Endothelial cell of umbilical vein (primary cell): ENCODE results near the gene PRKCD. TPM values are rescaled to one million over a fixed set of nuclear protein-coding genes. Genes with fewer than 3 reads are reported as not detected.

Source experiments
- BruUV-seq: library from RNA; stranded (reverse); fragments of 400-500 nt; replicated peaks from 2 replicates; lab custom pipeline; 2021; lab: Mats Ljungman, UMichigan
- CTCF ChIA-PET: fragments of 300-600, 350-600 bp; sonication (Branson Sonifier 250); formaldehyde crosslinking; loops from one replicate; lab custom pipeline; 2021; ENCODE audit warnings: antibody characterized with exemption, inconsistent platforms; lab: Charles Lee
- POLR2A ChIA-PET: fragments of 300-600, 350-600 bp; sonication (Branson Sonifier 250); formaldehyde crosslinking; loops from one replicate; lab custom pipeline; 2021; ENCODE audit warnings: antibody characterized with exemption, inconsistent platforms; lab: Charles Lee
- DNase-seq: peaks from one replicate; pipeline ENCODE4 v3.0.0-alpha.2; 2011; ENCODE audit warnings: low read depth, low spot score
- FAIRE-seq: peaks from 2 replicates; lab custom pipeline; 2011; peaks lifted over from hg19 to GRCh38; lab: Jason Lieb, UNC
- H2AFZ ChIP-seq: 2 replicates; pipeline ENCODE4 v1.6.0; 2012; ENCODE audit warnings: low read depth, low read length, control low read depth, inconsistent platforms
- H3K27ac ChIP-seq: 2 replicates; pipeline ENCODE4 v1.5.1; 2011; ENCODE audit warnings: low read depth, mild to moderate bottlenecking, control low read depth, low read length, moderate library complexity; ENCODE audit not compliant: insufficient read depth
- H3K27me3 ChIP-seq, 2 experiments: 2 replicates each; pipeline versions ENCODE4 v1.6.0 to v1.6.1; 2011; ENCODE audit warnings: low read length in 2 of 2, mixed read lengths in 1 of 2; ENCODE audit not compliant: control insufficient read depth in 2 of 2, insufficient read depth in 2 of 2
- H3K36me3 ChIP-seq, 2 experiments: 2 replicates in 1 of 2; 3 replicates in 1 of 2; pipeline ENCODE4 v1.5.1; 2011; ENCODE audit warnings: low read length in 2 of 2, mild to moderate bottlenecking in 1 of 2, moderate library complexity in 1 of 2; ENCODE audit not compliant: control insufficient read depth in 2 of 2, insufficient read depth in 2 of 2; ENCODE audit errors: extremely low read depth in 1 of 2
- H3K4me1 ChIP-seq: 3 replicates; pipeline ENCODE4 v1.5.1; 2011; ENCODE audit warnings: mild to moderate bottlenecking, low read length; ENCODE audit not compliant: control insufficient read depth, insufficient read depth; ENCODE audit errors: extremely low read depth
- H3K4me2 ChIP-seq: 2 replicates; pipeline ENCODE4 v1.6.1; 2011; ENCODE audit warnings: low read length, control low read depth, mixed read lengths; ENCODE audit not compliant: insufficient read depth
- H3K4me3 ChIP-seq, 3 experiments: fragments of 200-600 bp in 1 of 3; sonication (generic), shearing (Covaris generic) in 1 of 3; replicated peaks in 1 of 3; 2 replicates each; pipeline ENCODE4 v1.5.1; 2011 to 2016; ENCODE audit warnings: control low read depth in 3 of 3, low read length in 3 of 3, mild to moderate bottlenecking in 2 of 3, inconsistent platforms in 1 of 3, low read depth in 1 of 3, moderate library complexity in 1 of 3; ENCODE audit not compliant: insufficient read depth in 1 of 3
- H3K79me2 ChIP-seq: 2 replicates; pipeline ENCODE4 v1.6.0; 2012; ENCODE audit warnings: low read length, inconsistent platforms; ENCODE audit not compliant: control insufficient read depth, insufficient read depth
- H3K9ac ChIP-seq: replicated peaks from 2 replicates; pipeline ENCODE3; 2011; ENCODE audit warnings: low read length, control low read depth; ENCODE audit not compliant: insufficient read depth; ENCODE audit errors: extremely low read depth
- H3K9me1 ChIP-seq: replicated peaks from 3 replicates; pipeline ENCODE4 v1.6.0; 2011; ENCODE audit warnings: mild to moderate bottlenecking, low read length; ENCODE audit not compliant: control insufficient read depth, insufficient read depth; ENCODE audit errors: extremely low read depth
- H3K9me3 ChIP-seq: replicated peaks from 2 replicates; pipeline ENCODE4 v1.5.1; 2012; ENCODE audit warnings: low read length, inconsistent platforms; ENCODE audit not compliant: control insufficient read depth, insufficient read depth
- H4K20me1 ChIP-seq: replicated peaks from 2 replicates; pipeline ENCODE3; 2011; ENCODE audit warnings: mild to moderate bottlenecking, low read length; ENCODE audit not compliant: control insufficient read depth, insufficient read depth; ENCODE audit errors: extremely low read depth
- CTCF ChIP-seq, 2 donors: IDR thresholded peaks; 1 replicate in 1 of 2; 2 replicates in 1 of 2; pipeline ENCODE4 v1.5.1; 2011; ENCODE audit warnings: low read length in 2 of 2, mild to moderate bottlenecking in 2 of 2, moderate library complexity in 2 of 2, control low read depth in 1 of 2, inconsistent platforms in 1 of 2, low read depth in 1 of 2; ENCODE audit not compliant: insufficient read depth in 1 of 2; ENCODE audit errors: extremely low read depth in 1 of 2
- EZH2 ChIP-seq: IDR thresholded peaks from 2 replicates; pipeline ENCODE4 v1.6.1; 2012; ENCODE audit warnings: borderline replicate concordance, low read depth, mild to moderate bottlenecking, moderate library complexity, low read length, inconsistent platforms; ENCODE audit not compliant: severe bottlenecking
- FOS ChIP-seq: IDR thresholded peaks from 2 replicates; pipeline ENCODE4 v1.6.1; 2011; ENCODE audit warnings: mild to moderate bottlenecking, low read length, moderate library complexity, borderline replicate concordance; ENCODE audit not compliant: insufficient read depth
- GATA2 ChIP-seq: IDR thresholded peaks from 2 replicates; pipeline ENCODE4 v1.7.0; 2011; ENCODE audit warnings: low read depth, mild to moderate bottlenecking, moderate library complexity, mixed read lengths, low read length; ENCODE audit not compliant: insufficient read length, insufficient read depth
- JUN ChIP-seq: IDR thresholded peaks from 2 replicates; pipeline ENCODE4 v1.6.1; 2011; ENCODE audit warnings: borderline replicate concordance, low read depth; ENCODE audit not compliant: insufficient read length, insufficient read depth
- MAX ChIP-seq: IDR thresholded peaks from 2 replicates; pipeline ENCODE4 v1.6.1; 2011; ENCODE audit not compliant: insufficient read depth, insufficient read length
- MYC ChIP-seq: IDR thresholded peaks from one replicate; pipeline ENCODE4 v1.6.1; 2011; ENCODE audit warnings: mild to moderate bottlenecking, low read depth, low read length
- POLR2A ChIP-seq: IDR thresholded peaks from 2 replicates; pipeline ENCODE4 v1.6.1; 2012; ENCODE audit warnings: low read depth, mild to moderate bottlenecking, control low read depth, low read length
- POLR2AphosphoS5 ChIP-seq: IDR thresholded peaks from 2 replicates; pipeline ENCODE4 v1.6.1; 2012; ENCODE audit warnings: low read depth, mild to moderate bottlenecking, control low read depth, low read length, moderate library complexity; ENCODE audit not compliant: insufficient read depth
- dilution Hi-C: fragments of 300-500 bp; cut with MboI; formaldehyde crosslinking; loops from one replicate; pipeline ENCODE4 v1.15.0; 2019; ENCODE audit warnings: low sequenced_read_pairs; ENCODE audit not compliant: extremely low pct_ligation_motif_present
- intact Hi-C: fragments of 100-400 bp; cut with micrococcal nuclease; formaldehyde crosslinking; loops from one replicate; pipeline ENCODE4 v1.10.0; 2022
- polyA plus RNA-seq, 4 experiments: library from polyadenylated mRNA; depleted of rRNA in 3 of 4; stranded (reverse) in 3 of 4; unstranded in 1 of 4; fragments of >200 nt; gene quantifications; 2 replicates each; pipeline versions ENCODE4 v1.2.1 to v1.2.3, GENCODE V29; 2011 to 2012; ENCODE audit warnings: missing spikeins in 1 of 4
- total RNA-seq: library from RNA; stranded (reverse); gene quantifications from 2 replicates; pipeline ENCODE4 v1.2.3, GENCODE V29; 2021

PRKCD gene
- total and polyA plus RNA-seq, 2 donors (not counting 3 experiments of a cell fraction or from before 2014, with no cell fraction given) = 15.5 to 19.0 TPM

- dilution Hi-C loops = no loop called here
- no peaks in the 10 kb centered on the region for H4K20me1 ChIP-seq
- no peak for DNase-seq
- BruUV-seq = no TSS peak
- no peak overlapping the region for H3K4me2 ChIP-seq
- H3K9me3 ChIP-seq = no peaks in the 10 kb centered on the region
- intact Hi-C loops = no loop called here
- CTCF ChIA-PET = interaction anchor here (5.3 kb wide), 1 partner anchor 74 kb away, joined by 23 read pairs; no protein-coding TSS in a partner anchor
- H3K79me2 ChIP-seq = no peaks in the 10 kb centered on the region
- H3K27ac ChIP-seq = no peak overlapping the region
- no peak for FAIRE-seq
- TF ChIP-seq MAX = no peak
- TF ChIP-seq MYC = no peak
- TF ChIP-seq EZH2 = no peak
- TF ChIP-seq CTCF (IDR thresholded peaks at IDR 0.05; ENCODE audit: extremely low read depth in 1 of 2, insufficient read depth in 1 of 2, low read depth in 1 of 2, low read length in 2 of 2) = no peak
- no peaks in the 10 kb centered on the region for H3K27me3 ChIP-seq
- no peak overlapping the region for H3K9ac ChIP-seq
- no peaks in the 10 kb centered on the region for H3K4me1 ChIP-seq
- no peak overlapping the region for H2AFZ ChIP-seq
- H3K36me3 ChIP-seq = peaks cover 0 to 3% of the 10 kb centered on the region in 2 experiments
- no peak overlapping the region for H3K4me3 ChIP-seq
- POLR2A ChIA-PET = no interaction called here
- no peaks in the 10 kb centered on the region for H3K9me1 ChIP-seq
Observed at GRCh38 chr3:53188720-53189119, 27.7 kb downstream of the PRKCD start.

- peaks cover 4% of the 10 kb centered on the region for H3K4me1 ChIP-seq
- no peak for FAIRE-seq
Observed at GRCh38 chr3:53189276-53189675, 28.3 kb downstream of the PRKCD start.

More at GRCh38 chr3:53189276-53189675, 28.3 kb downstream of the PRKCD start:
- peaks cover 0 to 3% of the 10 kb centered on the region in 2 experiments for H3K36me3 ChIP-seq
- H2AFZ ChIP-seq = no peak overlapping the region
- BruUV-seq = no TSS peak
- no peak for DNase-seq
- intact Hi-C loops (no loop called here), dilution Hi-C loops (no loop called here)
- no peaks in the 10 kb centered on the region for H4K20me1 ChIP-seq
- H3K79me2 ChIP-seq = no peaks in the 10 kb centered on the region
- no peak overlapping the region for H3K9ac ChIP-seq
- CTCF ChIA-PET = interaction anchor here (5.3 kb wide), 1 partner anchor 75 kb away, joined by 23 read pairs; no protein-coding TSS in a partner anchor
- no peak overlapping the region for H3K27ac ChIP-seq
- H3K4me2 ChIP-seq = no peak overlapping the region
- H3K9me1 ChIP-seq = no peaks in the 10 kb centered on the region
- POLR2A ChIA-PET = no interaction called here
- H3K9me3 ChIP-seq = no peaks in the 10 kb centered on the region
- TF ChIP-seq POLR2A (no peak), EZH2 (no peak), POLR2AphosphoS5 (no peak), MAX (no peak), GATA2 (no peak), FOS (no peak), JUN (no peak), MYC (no peak)
- H3K27me3 ChIP-seq = no peaks in the 10 kb centered on the region
- no peak overlapping the region for H3K4me3 ChIP-seq
